Measurements from ENCODE around the gene PPP1R14B.

DNA sequence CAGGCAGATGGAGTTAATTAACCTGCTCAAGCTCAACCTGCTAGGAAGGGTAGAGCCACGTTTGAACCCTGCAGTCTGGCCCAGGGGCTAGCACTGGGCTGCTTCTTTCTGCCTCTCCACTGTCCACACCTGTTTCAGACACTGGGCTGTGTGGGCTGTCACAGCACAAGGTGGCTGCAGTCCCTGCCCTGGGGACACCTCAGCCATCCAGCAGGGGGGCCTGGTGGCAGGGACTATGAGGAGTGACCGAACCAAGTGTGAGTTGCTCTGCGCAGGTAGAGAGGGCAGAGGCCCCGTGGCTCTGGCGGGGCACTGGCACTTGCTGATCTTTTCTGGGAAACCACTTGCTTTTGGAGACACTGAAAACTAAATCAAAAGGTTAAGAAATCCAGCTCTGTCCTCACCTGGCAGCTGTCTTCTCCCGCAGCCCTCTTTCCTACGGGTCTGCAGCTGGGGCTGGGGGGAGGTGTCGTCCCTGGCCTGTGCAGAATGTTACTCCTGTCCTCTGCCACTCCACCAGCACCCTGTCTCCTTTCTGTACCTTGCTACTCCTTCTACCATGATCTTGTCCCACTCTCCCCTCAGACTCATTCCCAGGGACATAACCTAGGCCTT lies 31.9 kb upstream of the PPP1R14B start:
- TF ChIP-seq, protein P1, sequence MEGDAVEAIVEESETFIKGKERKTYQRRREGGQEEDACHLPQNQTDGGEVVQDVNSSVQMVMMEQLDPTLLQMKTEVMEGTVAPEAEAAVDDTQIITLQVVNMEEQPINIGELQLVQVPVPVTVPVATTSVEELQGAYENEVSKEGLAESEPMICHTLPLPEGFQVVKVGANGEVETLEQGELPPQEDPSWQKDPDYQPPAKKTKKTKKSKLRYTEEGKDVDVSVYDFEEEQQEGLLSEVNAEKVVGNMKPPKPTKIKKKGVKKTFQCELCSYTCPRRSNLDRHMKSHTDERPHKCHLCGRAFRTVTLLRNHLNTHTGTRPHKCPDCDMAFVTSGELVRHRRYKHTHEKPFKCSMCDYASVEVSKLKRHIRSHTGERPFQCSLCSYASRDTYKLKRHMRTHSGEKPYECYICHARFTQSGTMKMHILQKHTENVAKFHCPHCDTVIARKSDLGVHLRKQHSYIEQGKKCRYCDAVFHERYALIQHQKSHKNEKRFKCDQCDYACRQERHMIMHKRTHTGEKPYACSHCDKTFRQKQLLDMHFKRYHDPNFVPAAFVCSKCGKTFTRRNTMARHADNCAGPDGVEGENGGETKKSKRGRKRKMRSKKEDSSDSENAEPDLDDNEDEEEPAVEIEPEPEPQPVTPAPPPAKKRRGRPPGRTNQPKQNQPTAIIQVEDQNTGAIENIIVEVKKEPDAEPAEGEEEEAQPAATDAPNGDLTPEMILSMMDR (IDR thresholded peaks at IDR 0.05): no peak
- TF ChIP-seq POLR2A (IDR thresholded peaks at IDR 0.05): no peak
